Psoas muscle (tissue), 8 donors: ENCODE data around the gene JMJD7. TPM values are rescaled to one million over a fixed set of nuclear protein-coding genes. Genes with fewer than 3 reads are reported as not detected.

ENCODE experiments used
- ATAC-seq, 4 donors: fragments of 200-7000 bp; cut with Tn5 transposase; one replicate each; pipeline ENCODE4 v1.9.1; 2020; ENCODE audit warnings: moderate library complexity in 3 of 4, mild to moderate bottlenecking in 2 of 4
- DNase-seq, 2 donors: peaks; one replicate each; pipeline ENCODE4 v3.0.0-alpha.2; 2020
- H3K27ac ChIP-seq: fragments of 200-600 bp; one replicate; pipeline ENCODE4 v1.8.0; 2022
- H3K27me3 ChIP-seq, 3 donors: fragments of 200-600 bp in 1 of 3; one replicate each; pipeline versions ENCODE4 v1.6.1 to v1.8.0; 2013 to 2022; ENCODE audit warnings: low read length in 2 of 3, mild to moderate bottlenecking in 2 of 3, moderate library complexity in 1 of 3; ENCODE audit not compliant: insufficient read depth in 3 of 3
- H3K36me3 ChIP-seq, 2 donors: fragments of 200-600 bp in 1 of 2; one replicate each; pipeline versions ENCODE4 v1.6.1 to v1.8.0; 2013 to 2022; ENCODE audit warnings: low read depth in 1 of 2, mild to moderate bottlenecking in 1 of 2, moderate library complexity in 1 of 2; ENCODE audit not compliant: insufficient read depth in 1 of 2
- H3K4me1 ChIP-seq: fragments of 200-600 bp; one replicate; pipeline ENCODE4 v1.8.0; 2022
- H3K4me3 ChIP-seq: fragments of 200-600 bp; one replicate; pipeline ENCODE4 v1.8.0; 2022; ENCODE audit warnings: mild to moderate bottlenecking
- H3K9me3 ChIP-seq: fragments of 200-600 bp; one replicate; pipeline ENCODE4 v1.8.0; 2022
- WGBS, 3 donors: extraction: QIAGEN DNeasy Blood & Tissue Kit; methylation state at CpG; one replicate each; pipeline versions ENCODE4 v1.1.6 to v1.1.7; 2013; 5-methylcytosine and 5-hydroxymethylcytosine counted together
- intact Hi-C, 2 donors: fragments of 100-400 bp; cut with DNase I; formaldehyde crosslinking; loops; one replicate each; pipeline versions ENCODE4 v1.11.0 to v1.14.2; 2022
- polyA plus RNA-seq, 3 donors: library from polyadenylated mRNA; stranded (reverse); fragments of 200-250 nt; gene quantifications; one replicate each; pipeline ENCODE4 v1.2.3, GENCODE V29; 2013
- total RNA-seq, 4 donors: library from RNA; stranded (reverse); fragmentation: NEBNext Ultra II Directional in 2 of 4; extraction: Animal tissue kit (Norgen Biotek cat#: 25700) in 2 of 4; gene quantifications; one replicate each; pipeline versions ENCODE4 v1.2.1 to v1.2.4, GENCODE V29; 2021 to 2023
- TF ChIP-seq, protein P1 (sequence below): fragments of 200-600 bp; IDR thresholded peaks from one replicate; pipeline ENCODE4 v1.8.0; 2022; ENCODE audit warnings: antibody characterized with exemption
- donor health status: healthy with polysubstance abuse.
- donor health status: DM: no; HTN: no; CAD: no; lungs with moderate emphysema.
- donor health status: Bipolar disorder and iron deficiency.
- donor health status: healthy.
- donor health status: DM: yes; HTN: yes; CAD: no.
- donor health status: DM: no; HTN: no; CAD: no.
- donor health status: DM: no; HTN: no; CAD: no.
- donor health status: DM: yes; HTN: yes; CAD: no.

JMJD7 gene
- total and polyA plus RNA-seq, 7 donors = 4.4 to 8.0 (median 6.4) TPM

DNA sequence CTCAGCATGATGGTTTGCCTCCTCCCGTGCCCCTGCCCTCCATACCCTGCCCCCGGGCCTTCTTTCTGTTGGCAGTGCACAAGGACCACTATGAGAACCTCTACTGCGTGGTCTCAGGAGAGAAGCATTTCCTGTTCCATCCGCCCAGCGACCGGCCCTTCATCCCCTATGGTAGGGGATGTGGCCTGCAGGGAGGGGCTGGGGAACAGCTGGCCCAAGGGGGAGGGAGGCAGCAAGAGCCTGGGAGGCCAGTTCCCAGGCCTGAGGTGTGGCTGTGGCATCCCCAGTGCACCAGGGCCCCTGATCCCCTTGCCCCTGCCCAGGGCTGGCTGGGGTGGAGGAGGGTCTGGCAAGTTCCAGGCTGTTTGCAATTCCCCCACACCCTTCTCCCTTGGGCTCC, 8.2 kb downstream of the JMJD7 start:
- ATAC-seq (no peak), DNase-seq (no peak)
- intact Hi-C loops = no loop called here
- WGBS, 3 donors = 64 to 73% (median 64%) methylated on average over 6 of the region's 6 CpGs
- Histone ChIP-seq H3K27me3 (no peaks in the 10 kb centered on the region), H3K4me3 (no peak overlapping the region), H3K27ac (no peak overlapping the region), H3K4me1 (peaks cover 23% of the 10 kb centered on the region), H3K36me3 (peaks cover 0 to 31% of the 10 kb centered on the region in 2 donors), H3K9me3 (no peaks in the 10 kb centered on the region)
- TF ChIP-seq, protein P1, sequence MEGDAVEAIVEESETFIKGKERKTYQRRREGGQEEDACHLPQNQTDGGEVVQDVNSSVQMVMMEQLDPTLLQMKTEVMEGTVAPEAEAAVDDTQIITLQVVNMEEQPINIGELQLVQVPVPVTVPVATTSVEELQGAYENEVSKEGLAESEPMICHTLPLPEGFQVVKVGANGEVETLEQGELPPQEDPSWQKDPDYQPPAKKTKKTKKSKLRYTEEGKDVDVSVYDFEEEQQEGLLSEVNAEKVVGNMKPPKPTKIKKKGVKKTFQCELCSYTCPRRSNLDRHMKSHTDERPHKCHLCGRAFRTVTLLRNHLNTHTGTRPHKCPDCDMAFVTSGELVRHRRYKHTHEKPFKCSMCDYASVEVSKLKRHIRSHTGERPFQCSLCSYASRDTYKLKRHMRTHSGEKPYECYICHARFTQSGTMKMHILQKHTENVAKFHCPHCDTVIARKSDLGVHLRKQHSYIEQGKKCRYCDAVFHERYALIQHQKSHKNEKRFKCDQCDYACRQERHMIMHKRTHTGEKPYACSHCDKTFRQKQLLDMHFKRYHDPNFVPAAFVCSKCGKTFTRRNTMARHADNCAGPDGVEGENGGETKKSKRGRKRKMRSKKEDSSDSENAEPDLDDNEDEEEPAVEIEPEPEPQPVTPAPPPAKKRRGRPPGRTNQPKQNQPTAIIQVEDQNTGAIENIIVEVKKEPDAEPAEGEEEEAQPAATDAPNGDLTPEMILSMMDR = no peak

DNA sequence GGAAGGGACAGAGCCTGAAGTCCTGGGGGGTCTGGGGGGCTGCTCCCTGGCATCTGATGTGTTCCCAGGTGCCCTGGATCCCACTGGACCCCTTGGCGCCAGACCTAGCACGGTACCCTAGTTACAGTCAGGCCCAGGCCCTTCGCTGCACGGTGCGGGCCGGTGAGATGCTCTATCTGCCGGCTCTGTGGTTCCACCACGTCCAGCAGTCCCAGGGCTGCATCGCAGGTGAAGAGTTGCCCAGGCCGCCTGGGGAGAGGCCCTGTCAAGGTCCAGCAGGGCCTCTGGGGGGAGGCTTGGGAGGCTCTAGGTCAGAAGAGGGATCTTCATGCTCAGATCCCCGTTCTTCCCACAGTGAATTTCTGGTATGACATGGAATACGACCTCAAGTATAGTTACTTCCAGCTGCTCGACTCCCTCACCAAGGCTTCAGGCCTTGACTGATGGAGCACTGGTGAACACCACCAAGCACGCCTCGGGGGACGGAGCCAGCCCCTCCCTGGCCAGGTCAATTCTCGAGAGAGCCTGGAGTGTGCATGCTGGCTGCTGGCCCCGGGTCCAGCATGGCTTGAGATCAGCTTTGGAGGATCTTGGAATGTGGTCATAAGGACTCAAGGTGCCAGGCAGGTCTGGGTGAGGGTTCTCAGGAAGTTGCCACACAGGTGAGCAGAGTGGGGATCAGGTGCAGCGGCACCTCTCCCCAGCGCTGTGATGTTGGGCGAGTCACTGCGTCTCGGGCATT, 9.0 kb downstream of the JMJD7 start:
- ATAC-seq (no peak), DNase-seq (no peak)
- Histone ChIP-seq H3K27ac (no peak overlapping the region), H3K4me3 (no peak overlapping the region), H3K4me1 (peaks cover 23% of the 10 kb centered on the region), H3K36me3 (peaks cover 0 to 33% of the 10 kb centered on the region in 2 donors), H3K27me3 (no peaks in the 10 kb centered on the region), H3K9me3 (no peaks in the 10 kb centered on the region)
- intact Hi-C loops = no loop called here
- TF ChIP-seq, protein P1 = no peak
- 92 to 95% (median 93%) methylated on average over 23 of the region's 23 CpGs for WGBS, 3 donors

DNA sequence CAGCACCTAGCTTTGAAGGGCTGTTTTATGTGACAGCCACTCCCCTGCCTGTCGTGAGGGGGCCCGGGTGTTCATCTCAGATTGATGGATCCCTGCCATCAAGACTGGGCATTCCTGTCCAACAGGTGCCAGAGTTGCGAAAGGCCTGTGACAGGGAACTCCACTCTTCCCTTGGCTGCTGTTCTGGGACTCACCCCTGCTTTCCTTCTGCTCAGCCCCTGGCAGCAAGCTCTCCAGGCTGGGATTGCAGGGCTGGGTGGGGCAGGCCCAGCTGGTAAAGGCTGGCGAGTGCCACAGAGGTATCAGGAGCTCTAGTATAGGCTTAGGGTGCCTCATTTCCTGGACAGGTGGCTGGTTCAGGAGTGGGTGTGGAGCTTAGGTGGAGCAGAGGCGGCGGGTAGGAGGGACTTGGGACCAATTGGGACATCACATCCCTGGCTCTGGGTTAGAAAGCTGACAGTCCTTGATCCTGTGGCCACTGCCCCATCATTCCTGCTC, 10.6 kb downstream of the JMJD7 start, which contains the start of gene PLA2G4B:
Gene PLA2G4B (plus strand): TSS at position 448 of the 498 bp plus-strand sequence. CDS start 67 bp downstream, outside the sequence.
- Histone ChIP-seq H3K4me1 (peaks cover 18% of the 10 kb centered on the region), H3K27me3 (no peaks in the 10 kb centered on the region), H3K9me3 (no peaks in the 10 kb centered on the region), H3K27ac (peak within 1 kb of the TSS; percentile 78), H3K36me3 (peaks cover 0 to 38% of the 10 kb centered on the region in 2 donors), H3K4me3 (no peak within 1 kb of the TSS)
- intact Hi-C loops = no loop called here
- TF ChIP-seq, protein P1 = no peak
- DNase-seq (peak; percentile 59 to 83), ATAC-seq (peak; percentile 90 to 95 (median 94))
- WGBS, 3 donors = 36 to 47% (median 44%) methylated on average over 4 to 6 of the region's 6 CpGs

DNA sequence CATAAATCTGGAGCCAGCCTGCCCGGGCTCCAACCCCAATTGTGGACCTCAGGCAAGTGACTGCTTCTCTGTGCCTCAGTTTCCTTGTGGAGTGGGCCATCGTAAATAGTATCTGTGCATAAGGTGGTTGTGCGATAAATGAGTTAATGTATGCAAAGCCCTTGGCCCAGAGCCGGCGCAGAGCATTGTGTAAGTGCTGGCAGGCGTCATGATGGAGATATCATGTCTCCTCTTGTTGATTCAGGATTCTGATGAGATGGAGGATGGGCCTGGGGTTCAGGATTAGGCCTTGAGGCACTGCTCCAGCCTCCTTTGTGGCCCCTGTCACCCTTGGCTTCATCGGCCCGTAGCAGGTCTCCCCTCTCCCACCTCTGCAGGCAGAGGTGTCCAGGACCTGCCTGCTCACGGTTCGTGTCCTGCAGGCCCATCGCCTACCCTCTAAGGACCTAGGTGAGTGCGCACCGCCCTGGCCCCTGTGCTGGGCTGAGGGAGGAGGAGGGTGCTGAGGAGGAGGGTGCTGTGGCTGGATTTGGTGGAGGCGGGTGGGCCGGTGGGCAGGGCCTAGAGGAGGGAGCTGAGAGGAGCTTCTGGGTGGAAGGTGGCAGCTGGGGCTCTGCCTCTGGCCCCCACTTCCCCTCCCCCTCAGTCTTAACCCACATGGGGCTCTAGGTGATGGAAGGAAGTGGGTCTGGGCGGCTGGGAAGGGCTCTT, 12.0 kb downstream of the JMJD7 start:
- Histone ChIP-seq H3K4me1 (peaks cover 18% of the 10 kb centered on the region), H3K27me3 (no peaks in the 10 kb centered on the region), H3K36me3 (peaks cover 0 to 48% of the 10 kb centered on the region in 2 donors), H3K9me3 (no peaks in the 10 kb centered on the region), H3K27ac (no peak overlapping the region), H3K4me3 (no peak overlapping the region)
- TF ChIP-seq, protein P1 = no peak
- no peak for DNase-seq
- WGBS, 3 donors = 93 to 96% (median 95%) methylated on average over 15 to 16 of the region's 16 CpGs
- no peak for ATAC-seq
- intact Hi-C loops = loop anchor here in 1 of 2 donors (5.0 kb wide), 1 partner anchor 47 kb away; no protein-coding TSS in a partner anchor
